Nephron progenitor cell (in vitro differentiated cells): ENCODE data around the gene COG7.
"Not testable (repeated sequence)": the region's sequence is repeated elsewhere in the genome, so short reads cannot be mapped to it uniquely, and the experiment has no call there.

Experiments
- DNase-seq: peaks from one replicate; pipeline ENCODE4 v3.0.0; 2021
- H3K27ac Mint-ChIP-seq: 2 replicates; pipeline ENCODE4 v1.8.0; 2021; ENCODE audit warnings: mild to moderate bottlenecking, moderate library complexity, mixed read lengths
- H3K27me3 Mint-ChIP-seq: 2 replicates; pipeline ENCODE4 v1.8.0; 2021; ENCODE audit warnings: mild to moderate bottlenecking, low read depth, mixed read lengths; ENCODE audit not compliant: poor library complexity
- H3K36me3 Mint-ChIP-seq: 2 replicates; pipeline ENCODE4 v1.8.0; 2021; ENCODE audit warnings: low read depth, mixed read lengths
- H3K4me1 Mint-ChIP-seq: 2 replicates; pipeline ENCODE4 v1.8.0; 2021; ENCODE audit warnings: mixed read lengths
- H3K4me3 Mint-ChIP-seq: 2 replicates; pipeline ENCODE4 v1.8.0; 2021; ENCODE audit warnings: mild to moderate bottlenecking, moderate library complexity, mixed read lengths
- H3K9me3 Mint-ChIP-seq: 2 replicates; pipeline ENCODE4 v1.8.0; 2021; ENCODE audit warnings: mild to moderate bottlenecking, moderate library complexity, mixed read lengths
- TF ChIP-seq, protein P1 (sequence below): fragments of 200-600 bp; sonication (generic); IDR thresholded peaks from 2 replicates; pipeline ENCODE4 v1.5.0; 2021; ENCODE audit warnings: antibody characterized with exemption

Gene COG7

DNA sequence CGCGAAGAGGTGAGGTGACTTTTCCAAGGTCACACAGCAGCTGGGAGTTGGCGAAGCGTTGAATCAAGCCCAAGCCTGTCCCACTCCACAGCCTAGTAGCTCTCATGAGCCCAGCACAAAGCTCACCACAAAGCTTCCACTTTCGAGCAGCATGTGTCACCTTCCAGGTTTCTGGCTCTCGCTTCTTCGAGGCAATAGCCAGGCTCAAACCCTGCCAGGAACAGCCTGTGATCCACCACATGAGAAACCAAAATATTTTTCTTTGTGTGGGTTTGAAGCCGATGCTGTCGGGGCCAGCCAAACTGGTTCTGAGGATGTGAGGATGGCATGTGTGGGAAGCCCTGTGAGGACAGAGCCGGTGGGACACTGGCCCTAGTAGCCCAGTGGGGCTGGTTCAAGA is 68.1 kb downstream of the COG7 start:
- H3K4me3 Mint-ChIP-seq = no peak overlapping the region
- DNase-seq = no peak
- peaks cover 6% of the 10 kb centered on the region for H3K27me3 Mint-ChIP-seq
- peaks cover 19% of the 10 kb centered on the region for H3K36me3 Mint-ChIP-seq
- H3K4me1 Mint-ChIP-seq = peaks cover 10% of the 10 kb centered on the region
- no peak overlapping the region for H3K27ac Mint-ChIP-seq
- TF ChIP-seq, protein P1, sequence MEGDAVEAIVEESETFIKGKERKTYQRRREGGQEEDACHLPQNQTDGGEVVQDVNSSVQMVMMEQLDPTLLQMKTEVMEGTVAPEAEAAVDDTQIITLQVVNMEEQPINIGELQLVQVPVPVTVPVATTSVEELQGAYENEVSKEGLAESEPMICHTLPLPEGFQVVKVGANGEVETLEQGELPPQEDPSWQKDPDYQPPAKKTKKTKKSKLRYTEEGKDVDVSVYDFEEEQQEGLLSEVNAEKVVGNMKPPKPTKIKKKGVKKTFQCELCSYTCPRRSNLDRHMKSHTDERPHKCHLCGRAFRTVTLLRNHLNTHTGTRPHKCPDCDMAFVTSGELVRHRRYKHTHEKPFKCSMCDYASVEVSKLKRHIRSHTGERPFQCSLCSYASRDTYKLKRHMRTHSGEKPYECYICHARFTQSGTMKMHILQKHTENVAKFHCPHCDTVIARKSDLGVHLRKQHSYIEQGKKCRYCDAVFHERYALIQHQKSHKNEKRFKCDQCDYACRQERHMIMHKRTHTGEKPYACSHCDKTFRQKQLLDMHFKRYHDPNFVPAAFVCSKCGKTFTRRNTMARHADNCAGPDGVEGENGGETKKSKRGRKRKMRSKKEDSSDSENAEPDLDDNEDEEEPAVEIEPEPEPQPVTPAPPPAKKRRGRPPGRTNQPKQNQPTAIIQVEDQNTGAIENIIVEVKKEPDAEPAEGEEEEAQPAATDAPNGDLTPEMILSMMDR = no peak
- no peaks in the 10 kb centered on the region for H3K9me3 Mint-ChIP-seq

DNA sequence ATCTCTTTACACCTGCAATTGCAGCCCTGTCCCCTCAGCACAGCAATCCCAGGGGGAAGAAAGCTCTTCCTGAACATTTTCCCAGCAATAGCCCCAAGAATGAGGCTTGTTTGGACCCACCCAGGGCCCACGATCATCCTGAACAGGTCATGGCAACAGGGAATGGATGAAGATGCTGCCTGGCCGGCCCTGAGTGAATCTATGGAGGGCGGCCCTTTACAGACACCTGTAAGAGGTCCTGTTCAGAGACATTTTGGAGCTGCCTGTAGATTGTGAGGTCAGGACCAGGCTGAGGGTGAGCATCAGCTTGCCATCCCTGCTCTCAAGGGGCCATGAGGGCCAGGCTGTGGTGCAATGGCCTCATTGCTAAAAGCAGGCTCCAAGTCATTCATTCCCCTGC is 69.1 kb downstream of the COG7 start:
- Mint-ChIP-seq H3K27ac (no peak overlapping the region), H3K36me3 (peaks cover 9% of the 10 kb centered on the region), H3K9me3 (no peaks in the 10 kb centered on the region), H3K27me3 (peaks cover 6% of the 10 kb centered on the region), H3K4me3 (no peak overlapping the region), H3K4me1 (peaks cover 5% of the 10 kb centered on the region)
- no peak for DNase-seq
- TF ChIP-seq, protein P1 = no peak

DNA sequence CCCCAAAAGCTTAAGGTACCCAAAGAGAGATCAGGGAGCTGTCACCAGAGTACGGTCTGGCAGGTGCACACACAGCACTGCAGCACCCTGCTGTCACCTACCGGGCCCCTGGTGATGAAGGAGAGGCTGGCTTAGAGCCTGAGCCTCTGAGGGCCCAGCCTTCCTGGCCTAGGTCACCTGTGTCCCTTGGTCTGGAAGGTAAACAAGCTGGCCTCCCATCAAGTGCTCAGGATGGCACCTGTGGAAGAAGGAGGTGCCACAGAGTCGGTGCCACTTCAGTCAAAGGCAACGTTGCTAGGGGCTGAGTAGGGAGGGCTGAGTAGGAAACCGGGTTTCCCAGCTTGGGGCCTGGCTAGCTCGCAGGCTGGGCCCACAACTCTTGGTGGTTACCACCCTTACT is 70.7 kb downstream of the COG7 start:
- Mint-ChIP-seq H3K9me3 (no peaks in the 10 kb centered on the region), H3K4me1 (no peaks in the 10 kb centered on the region), H3K27me3 (peaks cover 6% of the 10 kb centered on the region), H3K4me3 (no peak overlapping the region), H3K27ac (no peak overlapping the region), H3K36me3 (no peaks in the 10 kb centered on the region)
- TF ChIP-seq, protein P1 = no peak
- DNase-seq = no peak

DNA sequence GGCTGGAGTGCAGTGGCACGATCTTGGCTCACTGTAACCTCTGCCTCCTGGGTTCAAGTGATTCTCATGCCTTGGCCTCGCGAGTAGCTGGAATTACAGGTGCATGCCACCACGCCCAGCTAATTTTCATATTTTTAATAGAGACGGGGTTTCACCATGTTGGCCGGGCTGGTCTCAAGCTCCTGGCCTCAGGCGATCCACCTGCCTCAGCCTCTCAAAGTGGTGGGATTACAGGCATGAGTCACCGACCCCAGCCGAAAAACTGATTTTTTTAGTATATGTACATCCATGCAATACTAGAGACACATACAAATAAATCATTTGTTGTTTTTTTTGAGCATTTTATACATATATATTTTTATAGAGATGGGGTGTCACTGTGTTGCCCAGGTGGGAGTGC is 71.3 kb downstream of the COG7 start:
- H3K27me3 Mint-ChIP-seq, H3K4me1 Mint-ChIP-seq: not testable (repeated sequence)

DNA sequence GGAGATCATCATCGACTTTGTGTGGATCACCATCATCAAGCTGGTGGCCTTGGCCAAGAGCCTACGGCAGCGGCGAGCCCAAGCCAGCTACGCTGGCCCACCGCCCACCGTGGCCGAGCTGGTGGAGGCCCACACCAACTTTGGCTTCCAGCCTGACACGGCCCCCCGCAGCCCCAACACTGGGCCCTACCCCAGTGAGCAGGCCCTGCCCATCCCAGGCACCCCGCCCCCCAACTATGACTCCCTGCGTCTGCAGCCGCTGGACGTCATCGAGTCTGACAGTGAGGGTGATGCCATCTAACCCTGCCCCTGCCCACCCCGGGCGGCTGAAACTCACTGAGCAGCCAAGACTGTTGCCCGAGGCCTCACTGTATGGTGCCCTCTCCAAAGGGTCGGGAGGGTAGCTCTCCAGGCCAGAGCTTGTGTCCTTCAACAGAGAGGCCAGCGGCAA is 72.5 kb downstream of the COG7 start:
- no peaks in the 10 kb centered on the region for H3K4me1 Mint-ChIP-seq
- no peak overlapping the region for H3K27ac Mint-ChIP-seq
- DNase-seq = no peak
- no peaks in the 10 kb centered on the region for H3K36me3 Mint-ChIP-seq
- H3K9me3 Mint-ChIP-seq = no peaks in the 10 kb centered on the region
- TF ChIP-seq, protein P1 = no peak
- H3K4me3 Mint-ChIP-seq = no peak overlapping the region
- H3K27me3 Mint-ChIP-seq = peaks cover 6% of the 10 kb centered on the region

More for the DNA sequence above, 71.3 kb downstream of the COG7 start:
- H3K4me3 Mint-ChIP-seq, DNase-seq, H3K27ac Mint-ChIP-seq, H3K36me3 Mint-ChIP-seq, H3K9me3 Mint-ChIP-seq: not testable (repeated sequence)

DNA sequence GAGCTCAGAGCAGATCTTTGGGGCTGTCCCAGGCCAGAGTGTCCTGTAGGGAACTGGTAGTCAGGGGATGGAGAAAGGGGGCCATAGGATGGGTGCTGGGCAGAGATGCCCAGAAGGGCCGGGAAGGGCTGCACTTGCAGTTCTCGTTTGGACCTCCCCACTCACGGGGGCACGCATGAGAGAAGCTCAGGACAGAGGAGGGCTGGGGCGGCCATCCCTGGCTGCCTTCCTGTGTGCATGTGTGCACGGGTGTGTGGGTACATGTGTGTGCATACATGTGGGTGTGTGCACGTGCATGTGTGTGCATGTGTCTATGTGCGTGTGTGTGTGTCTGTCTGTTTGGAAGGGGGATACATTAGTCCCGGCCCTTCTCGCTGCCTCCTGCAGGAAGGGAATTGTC is 73.3 kb downstream of the COG7 start:
- H3K4me3 Mint-ChIP-seq = no peak overlapping the region
- peaks cover 7% of the 10 kb centered on the region for H3K27me3 Mint-ChIP-seq
- H3K9me3 Mint-ChIP-seq = no peaks in the 10 kb centered on the region
- H3K27ac Mint-ChIP-seq = no peak overlapping the region
- no peaks in the 10 kb centered on the region for H3K4me1 Mint-ChIP-seq
- no peak for DNase-seq
- TF ChIP-seq, protein P1 = no peak
- H3K36me3 Mint-ChIP-seq = no peaks in the 10 kb centered on the region
